KMS-11 (cell line): Measurements from ENCODE around the gene BIRC7.

Source experiments
- H2AFZ ChIP-seq: fragments of 200-600 bp; sonication (generic); 2 replicates; pipeline ENCODE4 v1.6.1; 2016; ENCODE audit warnings: antibody characterized with exemption, mixed run types, low read depth
- H3K27ac ChIP-seq: fragments of 200-600 bp; sonication (generic); 2 replicates; pipeline ENCODE4 v1.6.1; 2016; ENCODE audit warnings: mild to moderate bottlenecking, mixed run types
- H3K27me3 ChIP-seq: fragments of 200-600 bp; sonication (generic); 2 replicates; pipeline ENCODE4 v1.6.1; 2017; ENCODE audit warnings: mild to moderate bottlenecking, low read depth, mixed run types, moderate library complexity; ENCODE audit not compliant: insufficient read depth
- H3K36me3 ChIP-seq: fragments of 200-600 bp; sonication (generic); 2 replicates; pipeline ENCODE4 v1.6.1; 2017; ENCODE audit warnings: mild to moderate bottlenecking, mixed run types; ENCODE audit not compliant: insufficient read depth
- H3K4me1 ChIP-seq: fragments of 200-600 bp; sonication (generic); 2 replicates; pipeline ENCODE4 v1.6.1; 2016; ENCODE audit warnings: mild to moderate bottlenecking, low read depth, mixed run types; ENCODE audit not compliant: poor library complexity, severe bottlenecking
- H3K4me2 ChIP-seq: fragments of 200-600 bp; sonication (generic); 2 replicates; pipeline ENCODE4 v1.7.0; 2016; ENCODE audit warnings: mild to moderate bottlenecking, mixed run types
- H3K4me3 ChIP-seq: fragments of 200-600 bp; sonication (generic); IDR thresholded peaks from 2 replicates; pipeline ENCODE4 v1.6.1; 2017; ENCODE audit warnings: low read depth, low read length, mixed read lengths; ENCODE audit not compliant: insufficient read depth
- H3K79me2 ChIP-seq: fragments of 200-600 bp; sonication (generic); 2 replicates; pipeline ENCODE4 v1.6.1; 2016; ENCODE audit warnings: low read depth, mixed run types; ENCODE audit not compliant: insufficient read depth
- H3K9ac ChIP-seq: fragments of 200-600 bp; sonication (generic); 2 replicates; pipeline ENCODE4 v1.6.1; 2016; ENCODE audit warnings: mild to moderate bottlenecking, mixed run types
- H4K20me1 ChIP-seq: fragments of 200-600 bp; sonication (generic); 2 replicates; pipeline ENCODE4 v1.6.1; 2016; ENCODE audit warnings: mild to moderate bottlenecking, mixed run types; ENCODE audit not compliant: insufficient read depth
- TF ChIP-seq, protein P1 (sequence below): fragments of 200-600 bp; sonication (generic); conservative IDR thresholded peaks from 2 replicates; pipeline ENCODE4 v1.6.1; 2017; ENCODE audit warnings: low read depth, mild to moderate bottlenecking, antibody characterized with exemption, low read length, moderate library complexity, mixed read lengths

Gene BIRC7

DNA sequence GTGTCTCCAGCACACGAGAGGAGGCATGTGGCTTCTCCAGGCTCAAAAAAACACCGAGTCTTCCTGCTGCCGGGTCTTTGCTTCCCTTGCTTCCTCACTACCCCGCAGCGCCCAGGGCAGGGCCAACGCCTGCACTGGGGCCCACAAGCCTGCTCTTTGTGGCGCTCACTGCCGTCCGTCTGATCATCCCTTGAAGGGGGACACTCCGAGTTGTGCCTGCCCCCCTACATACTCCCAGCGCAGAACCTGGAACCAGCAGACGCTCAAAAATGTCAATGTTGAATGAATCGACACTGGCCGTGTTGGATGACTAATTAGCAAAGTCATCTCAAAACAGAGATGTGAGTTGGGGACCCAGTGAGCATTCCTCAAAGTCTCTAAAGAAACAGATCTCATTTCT is 28.8 kb downstream of the BIRC7 start:
- H3K27ac ChIP-seq, result no peak overlapping the region
- H3K4me2 ChIP-seq, result no peak overlapping the region
- H4K20me1 ChIP-seq, result no peaks in the 10 kb centered on the region
- H3K79me2 ChIP-seq, result no peaks in the 10 kb centered on the region
- no peak overlapping the region for H2AFZ ChIP-seq
- TF ChIP-seq, protein P1, sequence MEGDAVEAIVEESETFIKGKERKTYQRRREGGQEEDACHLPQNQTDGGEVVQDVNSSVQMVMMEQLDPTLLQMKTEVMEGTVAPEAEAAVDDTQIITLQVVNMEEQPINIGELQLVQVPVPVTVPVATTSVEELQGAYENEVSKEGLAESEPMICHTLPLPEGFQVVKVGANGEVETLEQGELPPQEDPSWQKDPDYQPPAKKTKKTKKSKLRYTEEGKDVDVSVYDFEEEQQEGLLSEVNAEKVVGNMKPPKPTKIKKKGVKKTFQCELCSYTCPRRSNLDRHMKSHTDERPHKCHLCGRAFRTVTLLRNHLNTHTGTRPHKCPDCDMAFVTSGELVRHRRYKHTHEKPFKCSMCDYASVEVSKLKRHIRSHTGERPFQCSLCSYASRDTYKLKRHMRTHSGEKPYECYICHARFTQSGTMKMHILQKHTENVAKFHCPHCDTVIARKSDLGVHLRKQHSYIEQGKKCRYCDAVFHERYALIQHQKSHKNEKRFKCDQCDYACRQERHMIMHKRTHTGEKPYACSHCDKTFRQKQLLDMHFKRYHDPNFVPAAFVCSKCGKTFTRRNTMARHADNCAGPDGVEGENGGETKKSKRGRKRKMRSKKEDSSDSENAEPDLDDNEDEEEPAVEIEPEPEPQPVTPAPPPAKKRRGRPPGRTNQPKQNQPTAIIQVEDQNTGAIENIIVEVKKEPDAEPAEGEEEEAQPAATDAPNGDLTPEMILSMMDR, result no peak
- no peaks in the 10 kb centered on the region for H3K36me3 ChIP-seq
- H3K9ac ChIP-seq, result no peak overlapping the region
- H3K4me1 ChIP-seq, result peaks cover 4% of the 10 kb centered on the region
- no peak overlapping the region for H3K4me3 ChIP-seq
- H3K27me3 ChIP-seq, result peaks cover 95% of the 10 kb centered on the region

DNA sequence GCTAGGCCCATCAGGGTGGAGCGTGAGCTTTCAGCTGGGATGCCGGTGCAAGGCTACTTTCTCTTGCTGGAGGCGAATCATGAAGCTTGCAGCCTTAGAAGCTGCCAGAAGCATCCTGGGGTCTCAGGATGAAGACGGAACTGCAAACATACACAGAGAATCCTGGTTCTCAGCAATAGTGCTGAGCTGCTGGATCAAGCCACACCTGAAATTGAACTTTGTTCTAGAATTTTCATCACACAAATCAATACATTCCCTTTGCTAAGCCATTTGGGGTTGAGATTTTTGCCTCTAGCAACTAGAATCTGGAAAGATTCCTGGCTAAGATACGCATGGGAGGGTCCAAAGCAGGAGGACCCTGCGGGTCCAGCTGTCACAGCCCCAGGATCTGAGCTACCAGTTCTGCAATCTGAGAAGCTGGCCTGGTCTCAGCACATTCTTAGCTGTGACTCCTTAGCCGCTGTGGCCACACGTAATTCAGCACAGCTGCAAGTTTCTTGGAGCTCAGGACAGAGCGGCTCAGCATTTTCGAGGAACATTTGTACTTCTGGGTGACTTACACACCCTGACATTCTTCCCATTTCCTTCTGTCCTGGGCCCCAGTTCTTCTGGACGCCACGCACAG is 30.3 kb downstream of the BIRC7 start:
- Histone ChIP-seq H3K27me3 (peaks cover 80% of the 10 kb centered on the region), H3K27ac (no peak overlapping the region), H3K4me3 (no peak overlapping the region), H3K9ac (no peak overlapping the region), H3K4me2 (no peak overlapping the region), H3K79me2 (no peaks in the 10 kb centered on the region), H3K36me3 (no peaks in the 10 kb centered on the region), H2AFZ (no peak overlapping the region), H3K4me1 (peaks cover 7% of the 10 kb centered on the region), H4K20me1 (no peaks in the 10 kb centered on the region)
- TF ChIP-seq, protein P1, result no peak

DNA sequence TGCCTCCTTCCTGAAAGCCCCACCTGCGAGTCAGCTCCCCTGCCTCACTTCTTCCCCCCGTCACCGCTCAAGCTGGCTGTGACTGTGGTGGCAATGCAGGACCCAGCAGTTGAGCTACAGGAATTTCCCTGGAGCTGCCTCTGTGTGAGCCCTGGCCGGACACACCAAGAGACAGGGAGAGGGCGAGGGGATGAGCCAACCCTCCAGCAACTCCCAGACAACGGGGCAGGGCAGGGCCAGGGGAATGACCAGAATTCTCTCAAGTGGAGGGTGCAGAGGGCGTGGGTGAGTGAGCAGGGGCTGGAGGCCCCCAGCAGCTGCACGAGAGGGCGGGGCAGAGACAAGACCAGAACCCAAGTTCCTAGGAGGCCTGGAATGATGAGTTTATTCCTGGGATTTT is 32.0 kb downstream of the BIRC7 start:
- Histone ChIP-seq H3K79me2 (0 out of 2 replicates have a peak, but pooled peaks cover 1% of the 10 kb centered on the region), H3K4me3 (no peak overlapping the region), H2AFZ (no peak overlapping the region), H3K4me2 (no peak overlapping the region), H4K20me1 (no peaks in the 10 kb centered on the region), H3K27ac (no peak overlapping the region), H3K27me3 (peaks cover 64% of the 10 kb centered on the region), H3K36me3 (no peaks in the 10 kb centered on the region), H3K9ac (no peak overlapping the region), H3K4me1 (peaks cover 12% of the 10 kb centered on the region)
- TF ChIP-seq, protein P1, result no peak

DNA sequence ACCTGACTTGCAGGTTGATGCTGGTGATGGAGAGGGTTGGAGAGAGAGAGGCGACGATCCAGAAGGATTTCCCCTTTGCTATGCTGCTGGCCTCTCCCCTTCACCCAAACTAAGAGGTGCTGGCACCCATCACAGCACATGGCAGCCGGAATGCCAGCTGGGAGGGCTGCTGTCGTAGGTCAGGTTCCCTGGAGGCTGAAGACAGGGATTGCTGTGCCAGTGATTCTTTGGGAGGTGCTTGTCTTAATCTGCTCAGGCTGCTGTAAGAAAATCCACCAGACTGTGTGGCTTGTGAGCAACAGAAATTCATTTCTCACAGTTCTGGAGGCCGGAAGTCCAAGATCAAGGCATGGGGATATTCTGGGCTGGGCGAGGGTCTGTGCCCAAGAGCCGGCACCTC is 32.6 kb downstream of the BIRC7 start:
- H3K9ac ChIP-seq, result no peak overlapping the region
- H3K27me3 ChIP-seq, result peaks cover 58% of the 10 kb centered on the region
- no peaks in the 10 kb centered on the region for H3K36me3 ChIP-seq
- peaks cover 12% of the 10 kb centered on the region for H3K4me1 ChIP-seq
- H3K27ac ChIP-seq, result no peak overlapping the region
- no peak overlapping the region for H3K4me3 ChIP-seq
- H4K20me1 ChIP-seq, result no peaks in the 10 kb centered on the region
- H3K4me2 ChIP-seq, result no peak overlapping the region
- TF ChIP-seq, protein P1, result no peak
- peaks cover 7% of the 10 kb centered on the region for H3K79me2 ChIP-seq
- no peak overlapping the region for H2AFZ ChIP-seq
